Trophoblast cell (in vitro differentiated cells and primary cell): Measurements from ENCODE around the gene ASTN2.

Experiments used
- DNase-seq, 2 donors: peaks; one replicate each; pipeline ENCODE4 v3.0.0-alpha.2; 2016
- H2AFZ ChIP-seq: 2 replicates; pipeline ENCODE4 v1.6.1; 2013; ENCODE audit warnings: low read length, moderate library complexity, mild to moderate bottlenecking; ENCODE audit not compliant: insufficient read depth, poor library complexity
- H2AK5ac ChIP-seq: 2 replicates; pipeline ENCODE4 v1.6.1; 2013; ENCODE audit warnings: mild to moderate bottlenecking, low read length
- H2BK120ac ChIP-seq: 2 replicates; pipeline ENCODE4 v1.6.1; 2013; ENCODE audit warnings: low read length, mild to moderate bottlenecking, moderate library complexity; ENCODE audit not compliant: insufficient read depth, poor library complexity
- H2BK12ac ChIP-seq: 2 replicates; pipeline ENCODE4 v1.6.1; 2013; ENCODE audit warnings: mild to moderate bottlenecking, low read length, moderate library complexity
- H2BK5ac ChIP-seq: 2 replicates; pipeline ENCODE4 v1.6.1; 2013; ENCODE audit warnings: low read length, low read depth, moderate library complexity, mild to moderate bottlenecking; ENCODE audit not compliant: poor library complexity
- H3K14ac ChIP-seq: 2 replicates; pipeline ENCODE4 v1.6.1; 2013; ENCODE audit warnings: mild to moderate bottlenecking, low read length
- H3K18ac ChIP-seq: 2 replicates; pipeline ENCODE4 v1.6.1; 2013; ENCODE audit warnings: mild to moderate bottlenecking, low read length
- H3K23ac ChIP-seq: 2 replicates; pipeline ENCODE4 v1.6.1; 2013; ENCODE audit warnings: low read length
- H3K27ac ChIP-seq: 2 replicates; pipeline ENCODE4 v1.5.1; 2013; ENCODE audit warnings: low read depth, mild to moderate bottlenecking, inconsistent platforms, low read length, moderate library complexity
- H3K27me3 ChIP-seq: 2 replicates; pipeline ENCODE4 v1.6.1; 2013; ENCODE audit warnings: inconsistent platforms, mild to moderate bottlenecking, low read length, moderate library complexity; ENCODE audit not compliant: insufficient read depth
- H3K36me3 ChIP-seq, 2 experiments: 1 replicate in 1 of 2; 2 replicates in 1 of 2; pipeline ENCODE4 v1.6.1; 2013; ENCODE audit warnings: low read length in 2 of 2, mild to moderate bottlenecking in 2 of 2, moderate library complexity in 1 of 2; ENCODE audit not compliant: insufficient read depth in 2 of 2, control insufficient read depth in 1 of 2
- H3K4ac ChIP-seq: 2 replicates; pipeline ENCODE4 v1.6.1; 2013; ENCODE audit warnings: low read depth, mild to moderate bottlenecking, low read length, moderate library complexity
- H3K4me1 ChIP-seq, 2 experiments: 1 replicate in 1 of 2; 2 replicates in 1 of 2; pipeline ENCODE4 v1.6.1; 2013; ENCODE audit warnings: low read length in 2 of 2, mild to moderate bottlenecking in 2 of 2, moderate library complexity in 1 of 2; ENCODE audit not compliant: insufficient read depth in 2 of 2, control insufficient read depth in 1 of 2
- H3K4me2 ChIP-seq: 2 replicates; pipeline ENCODE4 v1.6.1; 2013; ENCODE audit warnings: inconsistent platforms, mild to moderate bottlenecking, low read length, moderate library complexity
- H3K4me3 ChIP-seq: 2 replicates; pipeline ENCODE4 v1.5.1; 2013; ENCODE audit warnings: mild to moderate bottlenecking, low read depth, low read length, inconsistent platforms
- H3K79me1 ChIP-seq: one replicate; pipeline ENCODE4 v1.6.1; 2013; ENCODE audit warnings: low read length
- H3K79me2 ChIP-seq: 2 replicates; pipeline ENCODE4 v1.6.1; 2013; ENCODE audit warnings: low read length, mild to moderate bottlenecking; ENCODE audit not compliant: control insufficient read depth, insufficient read depth, poor library complexity
- H3K9ac ChIP-seq: 2 replicates; pipeline ENCODE4 v1.6.1; 2013; ENCODE audit warnings: mild to moderate bottlenecking, low read length
- H3K9me3 ChIP-seq: 2 replicates; pipeline ENCODE4 v1.6.1; 2013; ENCODE audit warnings: low read depth, mild to moderate bottlenecking, control low read depth, inconsistent platforms, low read length; ENCODE audit not compliant: insufficient read depth
- H4K12ac ChIP-seq: 2 replicates; pipeline ENCODE4 v1.6.1; 2013; ENCODE audit warnings: low read depth, mild to moderate bottlenecking, low read length, moderate library complexity
- H4K8ac ChIP-seq: 2 replicates; pipeline ENCODE4 v1.6.1; 2013; ENCODE audit warnings: low read depth, mild to moderate bottlenecking, low read length, moderate library complexity
- H4K91ac ChIP-seq: one replicate; pipeline ENCODE4 v1.6.1; 2013; ENCODE audit warnings: low read depth, mild to moderate bottlenecking, low read length, moderate library complexity
- WGBS: extraction: QIAGEN DNeasy Blood & Tissue Kit; methylation state at CpG from one replicate; pipeline ENCODE4 v1.1.7; 2013; ENCODE audit warnings: missing lambda C conversion rate; ENCODE audit not compliant: insufficient read length, insufficient coverage; ENCODE audit errors: extremely low coverage; 5-methylcytosine and 5-hydroxymethylcytosine counted together

The ASTN2 gene

GRCh38 chr9:117116084-117116483 is 298.8 kb downstream of the ASTN2 start:
- H2BK12ac ChIP-seq: no peak overlapping the region
- DNase-seq: peak in 1 of 2 donors; percentile 16
- no peak overlapping the region for H2BK120ac ChIP-seq
- no peak overlapping the region for H3K4me3 ChIP-seq
- no peak overlapping the region for H2AK5ac ChIP-seq
- no peak overlapping the region for H2AFZ ChIP-seq
- H2BK5ac ChIP-seq: no peak overlapping the region
- H3K27ac ChIP-seq: no peak overlapping the region
- H3K79me2 ChIP-seq: no peaks in the 10 kb centered on the region
- H3K9me3 ChIP-seq: no peaks in the 10 kb centered on the region
- no peak overlapping the region for H3K4me2 ChIP-seq
- no peaks in the 10 kb centered on the region for H3K27me3 ChIP-seq
- no peaks in the 10 kb centered on the region for H3K79me1 ChIP-seq
- H3K14ac ChIP-seq: no peak overlapping the region
- no peak overlapping the region for H3K4ac ChIP-seq
- no peak overlapping the region for H4K12ac ChIP-seq
- H3K18ac ChIP-seq: no peak overlapping the region
- H4K8ac ChIP-seq: no peak overlapping the region
- no peak overlapping the region for H3K23ac ChIP-seq
- H3K4me1 ChIP-seq: no peaks in the 10 kb centered on the region
- no peak overlapping the region for H4K91ac ChIP-seq
- no peaks in the 10 kb centered on the region for H3K36me3 ChIP-seq
- no peak overlapping the region for H3K9ac ChIP-seq

GRCh38 chr9:117114768-117115167 is 300.1 kb downstream of the ASTN2 start:
- Histone ChIP-seq H3K79me1 (no peaks in the 10 kb centered on the region), H2BK5ac (no peak overlapping the region), H3K4me2 (no peak overlapping the region), H3K4me3 (no peak overlapping the region), H3K23ac (no peak overlapping the region), H3K27ac (no peak overlapping the region), H3K36me3 (no peaks in the 10 kb centered on the region), H3K79me2 (no peaks in the 10 kb centered on the region), H4K8ac (no peak overlapping the region), H3K27me3 (no peaks in the 10 kb centered on the region), H3K9ac (no peak overlapping the region), H3K9me3 (no peaks in the 10 kb centered on the region), H3K18ac (no peak overlapping the region), H3K14ac (no peak overlapping the region), H3K4me1 (no peaks in the 10 kb centered on the region), H4K12ac (no peak overlapping the region), H3K4ac (no peak overlapping the region), H2AFZ (no peak overlapping the region), H2BK12ac (no peak overlapping the region), H4K91ac (no peak overlapping the region), H2BK120ac (no peak overlapping the region), H2AK5ac (no peak overlapping the region)
- WGBS: no CpG with 5 or more reads among the region's 2 CpGs
- DNase-seq: no peak

GRCh38 chr9:117104716-117105495 is 310.0 kb downstream of the ASTN2 start:
- Histone ChIP-seq H3K79me2 (no peaks in the 10 kb centered on the region), H3K4me1 (no peaks in the 10 kb centered on the region), H3K18ac (no peak overlapping the region), H2AFZ (no peak overlapping the region), H3K27ac (no peak overlapping the region), H3K4ac (no peak overlapping the region), H3K79me1 (no peaks in the 10 kb centered on the region), H3K4me3 (no peak overlapping the region), H3K23ac (no peak overlapping the region), H2BK120ac (no peak overlapping the region), H3K36me3 (no peaks in the 10 kb centered on the region), H3K27me3 (no peaks in the 10 kb centered on the region), H2AK5ac (no peak overlapping the region), H2BK5ac (no peak overlapping the region), H4K12ac (no peak overlapping the region), H2BK12ac (no peak overlapping the region), H3K9ac (no peak overlapping the region), H3K9me3 (no peaks in the 10 kb centered on the region), H3K4me2 (no peak overlapping the region), H4K8ac (no peak overlapping the region), H3K14ac (no peak overlapping the region), H4K91ac (no peak overlapping the region)
- no peak for DNase-seq
- WGBS: no CpG with 5 or more reads among the region's 8 CpGs

GRCh38 chr9:117104206-117104605 is 310.7 kb downstream of the ASTN2 start:
- Histone ChIP-seq H3K4me1 (no peaks in the 10 kb centered on the region), H3K4ac (no peak overlapping the region), H4K91ac (no peak overlapping the region), H4K8ac (no peak overlapping the region), H2AK5ac (no peak overlapping the region), H3K27me3 (no peaks in the 10 kb centered on the region), H3K23ac (no peak overlapping the region), H2BK5ac (no peak overlapping the region), H4K12ac (no peak overlapping the region), H3K14ac (no peak overlapping the region), H3K4me3 (no peak overlapping the region), H3K9me3 (no peaks in the 10 kb centered on the region), H2BK12ac (no peak overlapping the region), H3K36me3 (no peaks in the 10 kb centered on the region), H3K4me2 (no peak overlapping the region), H3K79me2 (no peaks in the 10 kb centered on the region), H2AFZ (no peak overlapping the region), H3K18ac (no peak overlapping the region), H3K27ac (no peak overlapping the region), H3K9ac (no peak overlapping the region), H3K79me1 (no peaks in the 10 kb centered on the region), H2BK120ac (no peak overlapping the region)
- DNase-seq: no peak
- WGBS: no CpG with 5 or more reads among the region's 1 CpG
